Esophagus squamous epithelium (tissue), 4 donors: ENCODE results near the gene IKZF1.

Experiments
- POLR2A ChIP-seq, 4 donors: fragments of 450-650 bp; IDR thresholded peaks; one replicate each; pipeline ENCODE4 v1.6.1; 2017; ENCODE audit warnings: antibody characterized with exemption in 4 of 4, mild to moderate bottlenecking in 4 of 4, moderate library complexity in 3 of 4
- TF ChIP-seq, protein P1 (sequence below), 6 experiments: fragments of 450-650 bp in 4 of 6; fragments of 200-600 bp in 2 of 6; sonication (generic) in 2 of 6; IDR thresholded peaks; one replicate each; pipeline ENCODE4 v1.5.1; 2016 to 2019; ENCODE audit warnings: antibody characterized with exemption in 6 of 6, mild to moderate bottlenecking in 4 of 6, moderate library complexity in 4 of 6

DNA sequence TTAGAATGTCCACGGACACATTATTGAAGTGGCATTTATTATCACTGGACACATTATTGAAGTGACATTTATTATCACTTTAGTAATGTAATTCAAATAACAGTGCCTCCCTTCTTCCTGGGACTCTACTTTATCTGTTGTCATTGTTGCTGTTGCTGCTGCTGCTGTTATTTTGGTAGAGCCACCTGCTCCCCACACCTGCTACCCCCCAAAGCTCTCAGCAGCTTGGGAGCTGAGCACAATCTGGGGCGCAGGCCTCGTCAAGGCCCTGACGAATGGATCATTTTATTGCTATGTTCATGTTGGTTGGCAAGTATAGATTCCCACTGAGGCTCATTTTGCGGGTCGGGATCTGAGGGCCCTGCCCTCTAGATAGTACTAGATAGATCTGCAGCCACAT lies 120.8 kb downstream of the IKZF1 start:
- TF ChIP-seq, protein P1, sequence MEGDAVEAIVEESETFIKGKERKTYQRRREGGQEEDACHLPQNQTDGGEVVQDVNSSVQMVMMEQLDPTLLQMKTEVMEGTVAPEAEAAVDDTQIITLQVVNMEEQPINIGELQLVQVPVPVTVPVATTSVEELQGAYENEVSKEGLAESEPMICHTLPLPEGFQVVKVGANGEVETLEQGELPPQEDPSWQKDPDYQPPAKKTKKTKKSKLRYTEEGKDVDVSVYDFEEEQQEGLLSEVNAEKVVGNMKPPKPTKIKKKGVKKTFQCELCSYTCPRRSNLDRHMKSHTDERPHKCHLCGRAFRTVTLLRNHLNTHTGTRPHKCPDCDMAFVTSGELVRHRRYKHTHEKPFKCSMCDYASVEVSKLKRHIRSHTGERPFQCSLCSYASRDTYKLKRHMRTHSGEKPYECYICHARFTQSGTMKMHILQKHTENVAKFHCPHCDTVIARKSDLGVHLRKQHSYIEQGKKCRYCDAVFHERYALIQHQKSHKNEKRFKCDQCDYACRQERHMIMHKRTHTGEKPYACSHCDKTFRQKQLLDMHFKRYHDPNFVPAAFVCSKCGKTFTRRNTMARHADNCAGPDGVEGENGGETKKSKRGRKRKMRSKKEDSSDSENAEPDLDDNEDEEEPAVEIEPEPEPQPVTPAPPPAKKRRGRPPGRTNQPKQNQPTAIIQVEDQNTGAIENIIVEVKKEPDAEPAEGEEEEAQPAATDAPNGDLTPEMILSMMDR (IDR thresholded peaks at IDR 0.05): no peak
- no peak for TF ChIP-seq POLR2A (IDR thresholded peaks at IDR 0.05)
